ENCODE data around the gene JPH4.

DNA sequence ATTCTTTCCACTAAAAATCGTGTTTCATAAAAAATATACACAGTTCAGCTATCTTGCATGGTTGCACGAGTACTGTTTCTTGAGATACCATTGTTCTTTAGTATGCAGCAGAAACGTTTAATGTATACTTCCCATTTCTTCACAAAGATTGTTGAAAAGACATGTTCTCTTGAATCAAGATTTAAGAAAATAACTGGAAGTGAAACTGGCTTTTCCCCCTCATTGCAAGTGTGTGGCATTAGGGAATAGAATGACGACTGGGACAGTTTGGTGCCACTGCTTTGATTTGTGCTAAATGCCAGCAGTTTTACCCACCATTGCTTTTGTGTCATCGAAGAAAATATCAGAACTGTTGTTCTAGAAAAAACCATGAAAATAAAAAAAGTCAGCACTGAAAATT is 37.3 kb upstream of the JPH4 start:
- TF ChIP-seq, protein P1, sequence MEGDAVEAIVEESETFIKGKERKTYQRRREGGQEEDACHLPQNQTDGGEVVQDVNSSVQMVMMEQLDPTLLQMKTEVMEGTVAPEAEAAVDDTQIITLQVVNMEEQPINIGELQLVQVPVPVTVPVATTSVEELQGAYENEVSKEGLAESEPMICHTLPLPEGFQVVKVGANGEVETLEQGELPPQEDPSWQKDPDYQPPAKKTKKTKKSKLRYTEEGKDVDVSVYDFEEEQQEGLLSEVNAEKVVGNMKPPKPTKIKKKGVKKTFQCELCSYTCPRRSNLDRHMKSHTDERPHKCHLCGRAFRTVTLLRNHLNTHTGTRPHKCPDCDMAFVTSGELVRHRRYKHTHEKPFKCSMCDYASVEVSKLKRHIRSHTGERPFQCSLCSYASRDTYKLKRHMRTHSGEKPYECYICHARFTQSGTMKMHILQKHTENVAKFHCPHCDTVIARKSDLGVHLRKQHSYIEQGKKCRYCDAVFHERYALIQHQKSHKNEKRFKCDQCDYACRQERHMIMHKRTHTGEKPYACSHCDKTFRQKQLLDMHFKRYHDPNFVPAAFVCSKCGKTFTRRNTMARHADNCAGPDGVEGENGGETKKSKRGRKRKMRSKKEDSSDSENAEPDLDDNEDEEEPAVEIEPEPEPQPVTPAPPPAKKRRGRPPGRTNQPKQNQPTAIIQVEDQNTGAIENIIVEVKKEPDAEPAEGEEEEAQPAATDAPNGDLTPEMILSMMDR (IDR thresholded peaks at IDR 0.05), result no peak
- TF ChIP-seq POLR2A (IDR thresholded peaks at IDR 0.05), result no peak

Data from body of pancreas (tissue), 4 donors.